Subcutaneous abdominal adipose tissue (tissue), 5 donors: Measurements from ENCODE around the gene OTULINL.

Experiments
- H3K27ac ChIP-seq: one replicate; pipeline ENCODE4 v1.7.0; 2013; ENCODE audit warnings: low read depth, mild to moderate bottlenecking, inconsistent platforms, low read length, moderate library complexity
- H3K27me3 ChIP-seq, 5 donors: one replicate each; pipeline ENCODE4 v1.7.0; 2013; ENCODE audit warnings: low read length in 5 of 5, inconsistent platforms in 1 of 5; ENCODE audit not compliant: control insufficient read depth in 5 of 5, insufficient read depth in 4 of 5
- H3K36me3 ChIP-seq, 5 donors: one replicate each; pipeline ENCODE4 v1.7.0; 2013; ENCODE audit warnings: low read length in 5 of 5; ENCODE audit not compliant: control insufficient read depth in 5 of 5, insufficient read depth in 5 of 5
- H3K4me1 ChIP-seq, 5 donors: one replicate each; pipeline ENCODE4 v1.7.0; 2013; ENCODE audit warnings: low read length in 5 of 5, mild to moderate bottlenecking in 3 of 5, moderate library complexity in 1 of 5; ENCODE audit not compliant: control insufficient read depth in 5 of 5, insufficient read depth in 5 of 5
- H3K4me3 ChIP-seq, 5 donors: one replicate each; pipeline ENCODE4 v1.7.0; 2013; ENCODE audit warnings: low read length in 5 of 5, low read depth in 1 of 5
- H3K9ac ChIP-seq, 5 donors: one replicate each; pipeline ENCODE4 v1.7.0; 2013; ENCODE audit warnings: low read length in 5 of 5, mild to moderate bottlenecking in 4 of 5, moderate library complexity in 3 of 5
- H3K9me3 ChIP-seq, 5 donors: one replicate each; pipeline ENCODE4 v1.7.0; 2013; ENCODE audit warnings: low read length in 5 of 5; ENCODE audit not compliant: control insufficient read depth in 5 of 5
- donor health status: healthy.
- donor health status: healthy.
- donor health status: healthy.
- donor health status: healthy.
- donor health status: healthy.

OTULINL gene

GRCh38 chr5:14557203-14557770, 24.3 kb upstream of the OTULINL start:
- no peaks in the 10 kb centered on the region for H3K36me3 ChIP-seq
- H3K4me1 ChIP-seq = peaks cover 0 to 9% (median 6%) of the 10 kb centered on the region in 5 donors
- H3K4me3 ChIP-seq = no peak overlapping the region
- H3K27me3 ChIP-seq = peaks cover 0 to 3% (median 0%) of the 10 kb centered on the region in 5 donors
- no peak overlapping the region for H3K9ac ChIP-seq
- H3K9me3 ChIP-seq = no peaks in the 10 kb centered on the region
- H3K27ac ChIP-seq = no peak overlapping the region

GRCh38 chr5:14557791-14558415, 23.7 kb upstream of the OTULINL start:
- Histone ChIP-seq H3K9ac (no peak overlapping the region), H3K4me3 (no peak overlapping the region), H3K4me1 (peaks cover 0 to 9% (median 2%) of the 10 kb centered on the region in 5 donors), H3K27me3 (peaks cover 0 to 3% (median 0%) of the 10 kb centered on the region in 5 donors), H3K27ac (no peak overlapping the region), H3K36me3 (no peaks in the 10 kb centered on the region), H3K9me3 (no peaks in the 10 kb centered on the region)

GRCh38 chr5:14560091-14560595, 21.4 kb upstream of the OTULINL start:
- H3K4me3 ChIP-seq = no peak overlapping the region
- H3K27me3 ChIP-seq = peaks cover 0 to 3% (median 0%) of the 10 kb centered on the region in 5 donors
- no peaks in the 10 kb centered on the region for H3K36me3 ChIP-seq
- no peak overlapping the region for H3K27ac ChIP-seq
- no peaks in the 10 kb centered on the region for H3K9me3 ChIP-seq
- peaks cover 0 to 9% (median 2%) of the 10 kb centered on the region in 5 donors for H3K4me1 ChIP-seq
- no peak overlapping the region for H3K9ac ChIP-seq

GRCh38 chr5:14561741-14562140, 19.9 kb upstream of the OTULINL start:
- no peak overlapping the region for H3K27ac ChIP-seq
- H3K27me3 ChIP-seq = no peaks in the 10 kb centered on the region
- H3K9me3 ChIP-seq = no peaks in the 10 kb centered on the region
- H3K4me1 ChIP-seq = peaks cover 0 to 9% (median 2%) of the 10 kb centered on the region in 5 donors
- H3K4me3 ChIP-seq = no peak overlapping the region
- H3K36me3 ChIP-seq = no peaks in the 10 kb centered on the region
- no peak overlapping the region for H3K9ac ChIP-seq

GRCh38 chr5:14568333-14568732, 13.3 kb upstream of the OTULINL start:
- Histone ChIP-seq H3K4me3 (no peak overlapping the region), H3K4me1 (no peaks in the 10 kb centered on the region), H3K27ac (no peak overlapping the region), H3K27me3 (no peaks in the 10 kb centered on the region), H3K9ac (no peak overlapping the region), H3K36me3 (no peaks in the 10 kb centered on the region), H3K9me3 (no peaks in the 10 kb centered on the region)

GRCh38 chr5:14569948-14570691, 11.5 kb upstream of the OTULINL start:
- no peaks in the 10 kb centered on the region for H3K36me3 ChIP-seq
- H3K4me1 ChIP-seq = peaks cover 0 to 4% (median 0%) of the 10 kb centered on the region in 5 donors
- no peak overlapping the region for H3K9ac ChIP-seq
- no peaks in the 10 kb centered on the region for H3K9me3 ChIP-seq
- no peak overlapping the region for H3K4me3 ChIP-seq
- no peaks in the 10 kb centered on the region for H3K27me3 ChIP-seq
- no peak overlapping the region for H3K27ac ChIP-seq

GRCh38 chr5:14571901-14572300, 9.7 kb upstream of the OTULINL start:
- H3K27me3 ChIP-seq = no peaks in the 10 kb centered on the region
- no peak overlapping the region for H3K4me3 ChIP-seq
- no peak overlapping the region for H3K27ac ChIP-seq

GRCh38 chr5:14572385-14572784, 9.2 kb upstream of the OTULINL start:
- Histone ChIP-seq H3K27ac (no peak overlapping the region), H3K9me3 (no peaks in the 10 kb centered on the region), H3K9ac (no peak overlapping the region), H3K4me1 (peaks cover 0 to 4% (median 0%) of the 10 kb centered on the region in 5 donors), H3K36me3 (no peaks in the 10 kb centered on the region), H3K4me3 (no peak overlapping the region), H3K27me3 (no peaks in the 10 kb centered on the region)

More at GRCh38 chr5:14571901-14572300, 9.7 kb upstream of the OTULINL start:
- H3K4me1 ChIP-seq = peaks cover 0 to 4% (median 0%) of the 10 kb centered on the region in 5 donors
- H3K9ac ChIP-seq = no peak overlapping the region
- no peaks in the 10 kb centered on the region for H3K9me3 ChIP-seq
- H3K36me3 ChIP-seq = no peaks in the 10 kb centered on the region

- Histone ChIP-seq H3K4me1 (peaks cover 0 to 4% (median 0%) of the 10 kb centered on the region in 5 donors), H3K9ac (no peak overlapping the region), H3K4me3 (no peak overlapping the region), H3K36me3 (no peaks in the 10 kb centered on the region), H3K27ac (no peak overlapping the region), H3K9me3 (no peaks in the 10 kb centered on the region), H3K27me3 (no peaks in the 10 kb centered on the region)
These were observed 8.8 kb upstream of the OTULINL start for GRCh38 chr5:14572836-14573235.

GRCh38 chr5:14574096-14574495, 7.5 kb upstream of the OTULINL start:
- Histone ChIP-seq H3K27ac (no peak overlapping the region), H3K36me3 (no peaks in the 10 kb centered on the region), H3K4me3 (no peak overlapping the region)

More at GRCh38 chr5:14574096-14574495, 7.5 kb upstream of the OTULINL start:
- peaks cover 0 to 2% (median 0%) of the 10 kb centered on the region in 5 donors for H3K9me3 ChIP-seq
- H3K9ac ChIP-seq = no peak overlapping the region
- peaks cover 0 to 4% (median 0%) of the 10 kb centered on the region in 5 donors for H3K4me1 ChIP-seq
- H3K27me3 ChIP-seq = peaks cover 2 to 6% (median 5%) of the 10 kb centered on the region in 5 donors
